Retinal pigment epithelial cell (primary cell): Measurements from ENCODE around the gene CISD1.
"Not testable (repeated sequence)": the region's sequence is repeated elsewhere in the genome, so short reads cannot be mapped to it uniquely, and the experiment has no call there.

Source experiments
- DNase-seq: peaks from one replicate; pipeline ENCODE4 v3.0.0-alpha.2; 2010; ENCODE audit warnings: low read depth
- H3K4me3 ChIP-seq: 2 replicates; pipeline ENCODE4 v1.5.1; 2011; ENCODE audit warnings: mild to moderate bottlenecking, low read length, control low read depth, moderate library complexity
- TF ChIP-seq, protein P1 (sequence below): conservative IDR thresholded peaks from 2 replicates; pipeline ENCODE4 v1.5.1; 2011; ENCODE audit warnings: low read depth, low read length, control low read depth, inconsistent platforms

CISD1 gene

DNA sequence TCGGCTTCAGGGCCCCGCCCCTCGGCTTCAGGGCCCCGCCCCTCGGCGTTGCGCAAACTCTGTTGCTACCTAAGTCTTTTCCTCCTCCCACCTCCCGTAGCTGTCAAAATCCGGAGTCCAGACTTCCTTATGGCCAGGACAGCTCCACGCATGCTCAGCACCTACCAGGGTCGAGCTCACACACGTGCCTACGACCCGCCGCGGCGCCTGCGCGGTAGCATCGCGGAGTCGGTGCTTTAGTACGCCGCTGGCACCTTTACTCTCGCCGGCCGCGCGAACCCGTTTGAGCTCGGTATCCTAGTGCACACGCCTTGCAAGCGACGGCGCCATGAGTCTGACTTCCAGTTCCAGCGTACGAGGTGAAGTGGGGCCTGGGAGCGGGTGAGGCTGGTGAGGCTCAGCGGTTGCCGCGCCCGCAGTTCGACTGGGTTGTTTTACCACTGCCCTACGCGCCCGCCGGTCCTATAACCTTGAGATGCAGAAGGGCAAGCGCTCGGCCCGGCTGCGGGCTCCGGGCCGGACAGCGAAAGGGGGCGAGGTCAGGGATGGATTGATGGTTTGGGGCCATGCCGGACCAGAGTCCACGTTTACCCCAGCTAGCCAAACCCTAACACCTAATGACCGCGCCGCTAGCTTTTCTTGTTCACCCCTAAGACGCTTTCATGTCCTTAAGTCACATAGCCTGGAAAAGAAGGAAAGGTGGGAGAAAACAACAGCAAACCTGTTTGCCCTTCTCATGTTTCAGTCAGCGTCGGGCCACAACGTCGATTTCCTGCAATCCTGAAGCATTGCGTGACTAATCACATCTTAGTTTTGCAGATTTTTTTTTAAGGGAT lies at the start of gene CISD1:
Gene CISD1 (plus strand): TSS at position 217 of the 836 bp plus-strand sequence. CDS start 112 bp downstream, at position 329.
- H3K4me3 ChIP-seq = peak within 1 kb of the TSS; percentile 83
- peak; percentile 99 for DNase-seq
- TF ChIP-seq, protein P1, sequence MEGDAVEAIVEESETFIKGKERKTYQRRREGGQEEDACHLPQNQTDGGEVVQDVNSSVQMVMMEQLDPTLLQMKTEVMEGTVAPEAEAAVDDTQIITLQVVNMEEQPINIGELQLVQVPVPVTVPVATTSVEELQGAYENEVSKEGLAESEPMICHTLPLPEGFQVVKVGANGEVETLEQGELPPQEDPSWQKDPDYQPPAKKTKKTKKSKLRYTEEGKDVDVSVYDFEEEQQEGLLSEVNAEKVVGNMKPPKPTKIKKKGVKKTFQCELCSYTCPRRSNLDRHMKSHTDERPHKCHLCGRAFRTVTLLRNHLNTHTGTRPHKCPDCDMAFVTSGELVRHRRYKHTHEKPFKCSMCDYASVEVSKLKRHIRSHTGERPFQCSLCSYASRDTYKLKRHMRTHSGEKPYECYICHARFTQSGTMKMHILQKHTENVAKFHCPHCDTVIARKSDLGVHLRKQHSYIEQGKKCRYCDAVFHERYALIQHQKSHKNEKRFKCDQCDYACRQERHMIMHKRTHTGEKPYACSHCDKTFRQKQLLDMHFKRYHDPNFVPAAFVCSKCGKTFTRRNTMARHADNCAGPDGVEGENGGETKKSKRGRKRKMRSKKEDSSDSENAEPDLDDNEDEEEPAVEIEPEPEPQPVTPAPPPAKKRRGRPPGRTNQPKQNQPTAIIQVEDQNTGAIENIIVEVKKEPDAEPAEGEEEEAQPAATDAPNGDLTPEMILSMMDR = no peak

DNA sequence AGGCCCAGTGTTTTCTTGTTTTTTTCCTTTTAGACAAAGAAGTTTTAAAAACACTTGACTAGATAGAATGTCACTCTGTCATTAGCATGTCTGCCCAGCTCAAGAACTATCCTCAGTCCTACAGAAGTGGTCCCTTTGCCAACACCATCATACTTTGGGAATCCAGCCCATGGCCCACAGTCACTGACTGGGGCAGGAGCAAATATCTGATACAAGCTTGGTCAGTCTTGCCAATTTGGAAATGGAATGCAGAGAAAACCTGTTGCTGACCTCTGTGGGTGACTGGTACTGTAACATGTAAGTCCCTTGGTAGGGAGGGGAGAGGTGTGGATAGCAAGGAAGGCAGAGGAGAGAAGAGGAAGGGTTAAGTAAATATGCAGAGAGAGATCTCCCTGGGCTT lies 49.1 kb upstream of the CISD1 start:
- no peak for DNase-seq
- no peak overlapping the region for H3K4me3 ChIP-seq
- TF ChIP-seq, protein P1 = no peak

DNA sequence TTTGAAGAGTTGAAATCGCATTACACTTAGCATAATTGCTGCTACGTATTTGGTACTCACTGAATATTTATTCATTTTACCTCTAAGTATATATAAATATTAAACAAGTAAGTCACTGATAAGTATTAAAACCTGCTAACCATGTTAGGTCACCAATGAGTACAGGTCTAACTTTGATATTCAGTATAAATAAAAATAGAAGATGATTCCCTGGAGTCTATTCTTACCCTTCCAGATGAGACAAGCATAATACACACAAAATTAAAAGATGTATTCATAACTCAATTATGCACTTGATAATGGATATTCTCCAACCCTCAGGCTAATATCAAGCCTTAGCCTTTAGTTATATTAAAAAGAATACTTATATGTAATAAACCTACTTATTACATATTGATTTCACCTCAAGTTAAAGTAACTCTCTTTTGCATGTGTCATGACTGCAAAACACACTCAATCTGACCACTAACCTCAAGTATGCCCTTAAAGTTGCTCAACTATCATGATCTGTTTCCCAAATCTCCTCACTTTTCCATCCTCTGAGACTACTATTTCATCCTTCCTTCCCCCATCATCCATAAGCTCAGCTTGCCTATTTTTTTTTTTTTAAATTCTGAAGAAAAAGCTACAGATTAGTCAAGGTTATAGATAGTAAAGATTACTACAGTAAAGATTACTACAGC lies 48.1 kb upstream of the CISD1 start:
- no peak overlapping the region for H3K4me3 ChIP-seq
- no peak for DNase-seq
- TF ChIP-seq, protein P1 = no peak

DNA sequence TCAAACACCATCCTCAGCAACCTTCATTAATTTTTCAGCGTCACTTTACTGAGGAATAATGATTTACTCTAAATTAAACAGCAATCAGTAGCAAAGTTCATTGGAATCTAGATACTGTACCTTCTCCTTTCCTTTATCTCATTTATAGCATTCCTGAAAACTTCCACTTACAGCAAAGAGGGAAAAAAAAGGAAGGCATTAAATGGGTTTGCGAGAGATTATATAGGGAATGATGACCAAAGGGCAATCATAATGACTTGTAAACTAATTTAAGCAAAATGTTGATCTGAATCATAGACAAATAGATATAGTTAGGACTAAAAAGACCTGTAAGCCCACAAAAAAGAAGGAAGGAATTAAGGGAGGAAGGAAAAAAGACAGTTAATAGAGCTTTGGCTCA lies 43.3 kb upstream of the CISD1 start:
- no peak for DNase-seq
- no peak overlapping the region for H3K4me3 ChIP-seq
- TF ChIP-seq, protein P1 = no peak

DNA sequence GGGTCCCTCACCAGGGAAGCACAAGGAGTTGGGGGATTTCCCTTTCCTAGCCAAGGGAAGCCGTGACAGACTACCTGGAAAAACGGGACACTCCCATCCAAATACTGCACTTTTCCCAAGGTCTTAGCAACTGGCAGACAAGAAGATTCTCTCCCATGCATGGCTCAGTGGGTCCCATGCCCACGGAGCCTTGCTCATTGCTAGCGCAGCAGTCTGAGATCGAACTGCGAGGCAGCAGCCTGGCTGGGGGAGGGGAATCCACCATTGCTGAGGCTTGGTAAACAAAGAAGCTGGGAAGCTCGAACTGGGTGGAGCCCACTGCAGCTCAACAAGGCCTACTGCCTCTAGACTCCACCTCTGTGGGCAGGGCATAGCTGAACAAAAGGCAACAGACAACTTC lies 39.1 kb upstream of the CISD1 start:
- not testable (repeated sequence) for DNase-seq, H3K4me3 ChIP-seq

DNA sequence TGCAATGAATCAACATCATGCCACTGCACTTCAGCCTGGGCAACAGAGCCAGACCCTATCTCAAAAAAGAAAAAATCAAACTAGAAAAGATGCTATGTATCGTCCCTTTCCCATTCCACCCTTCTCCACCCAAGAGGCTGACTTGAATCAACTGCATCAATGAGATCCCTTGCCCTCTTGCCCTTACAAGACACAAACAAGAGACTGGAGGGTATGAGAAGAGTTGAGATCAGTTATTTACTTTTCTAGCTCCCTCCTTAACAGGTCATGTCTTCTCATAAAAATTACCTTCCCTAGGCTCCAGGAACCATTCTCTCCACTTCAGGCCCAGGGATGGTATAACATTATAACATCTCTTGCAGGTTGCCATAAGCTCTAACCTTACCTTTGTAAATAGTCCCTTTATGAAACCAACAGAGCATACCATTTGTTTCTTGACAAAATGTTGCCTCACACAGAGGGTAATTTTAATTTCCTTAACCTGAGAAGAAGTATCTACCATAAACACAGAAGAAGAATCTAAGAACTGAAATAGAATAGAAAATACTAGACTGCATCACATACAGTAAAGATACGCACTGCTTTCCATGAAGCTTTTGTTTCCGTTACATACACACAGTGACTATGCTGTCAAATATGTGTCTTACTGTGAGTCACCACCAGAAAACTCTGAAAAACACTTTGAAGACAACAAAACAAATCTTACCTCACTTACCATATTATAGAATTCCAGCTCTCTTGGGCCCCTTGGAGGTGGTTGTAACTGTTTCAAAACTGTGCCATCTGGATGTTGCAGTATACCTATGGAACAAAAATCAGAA lies 31.7 kb upstream of the CISD1 start:
- TF ChIP-seq, protein P1 = no peak

DNA sequence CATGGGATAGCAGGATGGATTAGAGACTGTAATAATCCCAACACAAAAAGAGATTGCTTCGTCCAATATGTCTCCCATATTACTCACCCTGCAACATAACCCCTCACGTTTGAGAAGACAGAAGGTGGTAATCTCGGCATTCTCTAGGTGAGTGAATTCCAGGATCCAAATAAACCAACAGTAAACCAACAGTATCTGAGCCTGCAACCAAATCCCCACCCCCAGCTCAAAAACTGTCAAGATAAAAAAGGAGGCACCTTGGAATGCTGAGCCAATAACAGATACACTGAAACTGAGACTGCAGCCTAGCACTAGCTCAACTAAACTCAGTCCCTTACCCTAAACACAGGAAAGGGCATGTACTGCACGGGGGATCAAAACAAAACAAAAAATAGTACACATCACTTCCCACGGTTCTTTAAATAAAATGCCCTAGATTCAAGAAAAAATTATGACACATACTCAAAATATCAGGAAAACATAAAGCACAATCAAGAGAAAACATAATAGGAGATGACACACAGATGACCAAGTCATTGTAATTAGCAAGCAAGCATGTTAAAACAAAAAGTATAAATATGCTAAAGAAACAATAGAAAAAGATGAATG lies 29.3 kb upstream of the CISD1 start:
- H3K4me3 ChIP-seq = no peak overlapping the region
- DNase-seq = no peak
- TF ChIP-seq, protein P1 = no peak

More for the DNA sequence above, 31.7 kb upstream of the CISD1 start:
- no peak overlapping the region for H3K4me3 ChIP-seq
- DNase-seq = peak; percentile 78
